AG04450 (cell line): ENCODE measurements around the gene CWC22. TPM values are rescaled to one million over a fixed set of nuclear protein-coding genes. Genes with fewer than 3 reads are reported as not detected.

Source experiments
- CTCF ChIA-PET: fragments of 300-600, 350-600 bp; formaldehyde crosslinking; extraction: SDS; loops from one replicate; lab custom pipeline; 2022; ENCODE audit warnings: antibody characterized with exemption, inconsistent platforms; lab: Charles Lee
- POLR2A ChIA-PET: fragments of 350-600 bp; formaldehyde crosslinking; extraction: SDS; loops from one replicate; lab custom pipeline; 2021; ENCODE audit warnings: antibody characterized with exemption, inconsistent platforms; lab: Yijun Ruan, JAX
- DNase-seq: peaks from one replicate; pipeline ENCODE4 v3.0.0-alpha.2; 2011; ENCODE audit warnings: low read depth, low spot score
- H3K27ac ChIP-seq: one replicate; pipeline ENCODE4 v1.5.1; 2012; ENCODE audit warnings: low read depth, low read length, control low read depth
- H3K27me3 ChIP-seq: one replicate; pipeline ENCODE4 v1.6.0; 2012; ENCODE audit warnings: low read length; ENCODE audit not compliant: control insufficient read depth, insufficient read depth
- H3K4me3 ChIP-seq: 2 replicates; pipeline ENCODE4 v1.5.1; 2011; ENCODE audit warnings: mild to moderate bottlenecking, low read depth, low read length, control low read depth
- H3K9me3 ChIP-seq: 2 replicates; pipeline ENCODE4 v1.5.1; 2012; ENCODE audit warnings: low read length; ENCODE audit not compliant: control insufficient read depth, insufficient read depth
- CTCF ChIP-seq: IDR thresholded peaks from 2 replicates; pipeline ENCODE4 v1.5.1; 2011; ENCODE audit warnings: low read depth, low read length, control low read depth, inconsistent platforms
- polyA plus RNA-seq: library from polyadenylated mRNA; depleted of rRNA; stranded (reverse); fragments of >200 nt; gene quantifications from 2 replicates; pipeline ENCODE4 v1.2.3, GENCODE V29; 2011

Gene CWC22
- polyA plus RNA-seq, 1 experiment = 6.0 TPM

- no peaks in the 10 kb centered on the region for H3K9me3 ChIP-seq
- TF ChIP-seq CTCF = no peak
- CTCF ChIA-PET = no interaction called here
- POLR2A ChIA-PET = no interaction called here
- no peak overlapping the region for H3K27ac ChIP-seq
- H3K4me3 ChIP-seq = no peak overlapping the region
- no peak for DNase-seq
- no peaks in the 10 kb centered on the region for H3K27me3 ChIP-seq
Observed at GRCh38 chr2:179948058-179948457, 59.0 kb downstream of the CWC22 start.

GRCh38 chr2:179946810-179947615, 60.1 kb downstream of the CWC22 start:
- no peak for DNase-seq
- CTCF ChIA-PET = no interaction called here
- Histone ChIP-seq H3K9me3 (no peaks in the 10 kb centered on the region), H3K27ac (no peak overlapping the region), H3K4me3 (no peak overlapping the region), H3K27me3 (no peaks in the 10 kb centered on the region)
- POLR2A ChIA-PET = no interaction called here
- no peak for TF ChIP-seq CTCF

GRCh38 chr2:179946346-179946745, 60.8 kb downstream of the CWC22 start:
- POLR2A ChIA-PET = no interaction called here
- CTCF ChIA-PET = no interaction called here
- no peak overlapping the region for H3K27ac ChIP-seq
- TF ChIP-seq CTCF = no peak
- no peak overlapping the region for H3K4me3 ChIP-seq
- no peak for DNase-seq
- no peaks in the 10 kb centered on the region for H3K27me3 ChIP-seq
- no peaks in the 10 kb centered on the region for H3K9me3 ChIP-seq

- POLR2A ChIA-PET = no interaction called here
- Histone ChIP-seq H3K27ac (no peak overlapping the region), H3K4me3 (no peak overlapping the region), H3K9me3 (no peaks in the 10 kb centered on the region), H3K27me3 (no peaks in the 10 kb centered on the region)
- no peak for DNase-seq
- TF ChIP-seq CTCF = no peak
- CTCF ChIA-PET = no interaction called here
Observed at GRCh38 chr2:179939259-179939658, 67.8 kb downstream of the CWC22 start.

GRCh38 chr2:179938026-179938425, 69.1 kb downstream of the CWC22 start:
- no peaks in the 10 kb centered on the region for H3K9me3 ChIP-seq
- no peak for DNase-seq
- POLR2A ChIA-PET = no interaction called here
- no peak overlapping the region for H3K27ac ChIP-seq
- no peak for TF ChIP-seq CTCF
- CTCF ChIA-PET = interaction anchor here (1.2 kb wide), 1 partner anchor 32 kb away, joined by 3 read pairs; no protein-coding TSS in a partner anchor
- no peaks in the 10 kb centered on the region for H3K27me3 ChIP-seq
- H3K4me3 ChIP-seq = no peak overlapping the region
